ENCODE measurements around the gene SLC2A5.

The SLC2A5 gene, protein sequence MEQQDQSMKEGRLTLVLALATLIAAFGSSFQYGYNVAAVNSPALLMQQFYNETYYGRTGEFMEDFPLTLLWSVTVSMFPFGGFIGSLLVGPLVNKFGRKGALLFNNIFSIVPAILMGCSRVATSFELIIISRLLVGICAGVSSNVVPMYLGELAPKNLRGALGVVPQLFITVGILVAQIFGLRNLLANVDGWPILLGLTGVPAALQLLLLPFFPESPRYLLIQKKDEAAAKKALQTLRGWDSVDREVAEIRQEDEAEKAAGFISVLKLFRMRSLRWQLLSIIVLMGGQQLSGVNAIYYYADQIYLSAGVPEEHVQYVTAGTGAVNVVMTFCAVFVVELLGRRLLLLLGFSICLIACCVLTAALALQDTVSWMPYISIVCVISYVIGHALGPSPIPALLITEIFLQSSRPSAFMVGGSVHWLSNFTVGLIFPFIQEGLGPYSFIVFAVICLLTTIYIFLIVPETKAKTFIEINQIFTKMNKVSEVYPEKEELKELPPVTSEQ

GRCh38 chr1:9069326-9070100, at the start of gene SLC2A5:
Gene SLC2A5, minus strand, starts transcription at chr1:9069635. Its CDS starts 99 bp downstream, at chr1:9069536.
- H3K4me1 Mint-ChIP-seq: peaks cover 76% of the 10 kb centered on the region
- peaks cover 4% of the 10 kb centered on the region for H3K36me3 Mint-ChIP-seq (ENCODE audit: low read depth)

GRCh38 chr1:9118186-9118585, 48.8 kb upstream of the SLC2A5 start:
- H3K4me1 Mint-ChIP-seq: peaks cover 29% of the 10 kb centered on the region
- H3K27ac Mint-ChIP-seq: no peak overlapping the region
- H3K27me3 Mint-ChIP-seq (ENCODE audit: low read depth, poor library complexity): peaks cover 3% of the 10 kb centered on the region

More at GRCh38 chr1:9069326-9070100, at the start of gene SLC2A5:
- peaks cover 20% of the 10 kb centered on the region for H3K9me3 Mint-ChIP-seq
- TF ChIP-seq CTCF (IDR thresholded peaks at IDR 0.05): no peak
- H3K27me3 Mint-ChIP-seq (ENCODE audit: low read depth, poor library complexity): peaks cover 13% of the 10 kb centered on the region
- peak within 1 kb of the TSS; percentile 5 for H3K4me3 Mint-ChIP-seq
- DNase-seq: no peak
- H3K27ac Mint-ChIP-seq: peak within 1 kb of the TSS; percentile 78

DNA sequence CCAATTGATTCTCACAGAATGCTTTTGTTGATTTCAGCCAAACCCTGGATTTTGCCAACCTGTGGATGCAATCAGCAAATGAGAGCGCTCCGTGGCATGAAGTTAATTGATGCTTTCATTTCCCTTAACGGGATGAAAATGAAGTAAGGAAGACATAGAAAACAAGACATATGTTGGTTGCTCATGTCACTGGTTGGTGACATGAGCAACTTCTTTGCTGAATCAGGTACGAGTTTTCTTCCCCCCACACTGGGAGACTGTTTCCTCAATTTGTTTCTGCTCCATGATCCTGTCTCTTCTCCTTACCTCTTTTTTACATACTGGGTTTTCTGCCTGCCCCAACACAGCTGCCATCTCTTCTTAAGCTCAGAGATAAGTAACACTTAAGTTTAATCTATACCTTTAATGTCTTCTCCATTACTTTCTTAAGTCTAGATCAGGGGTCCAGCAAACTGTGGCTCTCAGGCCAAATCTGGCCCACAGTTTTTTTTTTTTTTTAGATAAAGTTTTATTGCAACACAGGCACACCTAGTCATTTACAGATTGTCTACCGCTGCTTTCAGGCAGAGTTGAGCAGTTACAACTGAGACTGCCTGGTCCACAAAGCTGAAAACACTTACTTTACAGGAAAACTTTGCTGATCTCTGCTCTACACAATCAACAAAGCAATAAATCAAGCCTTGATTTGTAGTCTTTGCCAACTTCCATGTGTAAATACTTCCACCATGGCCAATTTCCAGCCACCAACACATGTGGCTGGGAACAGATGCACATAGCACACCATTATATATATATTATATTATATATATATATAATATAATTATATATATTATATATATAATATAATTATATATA, 46.1 kb upstream of the SLC2A5 start:
- no peak for TF ChIP-seq CTCF (IDR thresholded peaks at IDR 0.05)

More at GRCh38 chr1:9118186-9118585, 48.8 kb upstream of the SLC2A5 start:
- DNase-seq: no peak
- no peak overlapping the region for H3K4me3 Mint-ChIP-seq
- no peaks in the 10 kb centered on the region for H3K36me3 Mint-ChIP-seq (ENCODE audit: low read depth)
- TF ChIP-seq CTCF (IDR thresholded peaks at IDR 0.05): no peak
- H3K9me3 Mint-ChIP-seq: no peaks in the 10 kb centered on the region

DNA sequence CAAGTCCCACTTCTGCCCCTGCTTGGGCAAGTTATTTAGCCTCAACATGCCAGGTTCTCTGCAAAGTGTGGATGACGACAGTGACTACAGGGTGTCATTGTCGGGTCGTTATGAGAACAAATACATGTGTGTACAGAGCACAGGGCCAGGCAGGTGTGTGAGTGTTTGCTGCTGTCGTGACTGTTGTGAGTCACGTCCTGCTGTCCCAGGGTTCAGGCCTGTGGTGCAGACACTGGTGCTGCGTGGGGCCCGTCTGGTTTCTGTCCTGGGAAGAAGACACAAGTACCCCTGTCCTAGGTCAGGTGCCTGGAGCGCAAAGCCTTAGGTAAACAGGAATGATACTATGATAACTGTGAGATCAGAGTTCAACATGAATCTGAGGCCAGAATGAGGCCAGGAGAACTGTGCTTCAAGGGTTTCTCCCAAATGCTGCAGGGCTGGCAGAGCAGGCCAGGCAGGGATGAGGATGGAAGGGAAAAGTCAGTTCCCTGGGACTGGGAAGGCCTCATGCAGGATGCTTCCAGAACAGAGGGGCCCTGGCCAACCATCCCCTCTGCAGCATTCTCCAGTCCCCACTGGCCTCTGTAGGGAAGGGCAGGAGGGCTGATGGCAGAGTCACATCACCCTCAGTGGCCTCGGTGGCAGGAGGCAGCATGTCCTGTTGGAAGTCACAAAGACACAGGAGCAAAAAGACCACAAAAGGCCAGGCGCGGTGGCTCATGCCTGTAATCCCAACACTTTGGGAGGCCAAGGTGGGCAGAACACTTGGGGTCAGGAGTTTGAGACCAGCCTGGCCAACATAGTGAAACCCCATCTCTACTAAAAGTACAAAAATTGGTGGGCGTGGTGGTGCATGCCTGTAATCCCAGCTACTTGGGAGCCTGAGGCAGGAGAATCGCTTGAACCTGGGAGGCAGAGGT, 43.8 kb upstream of the SLC2A5 start:
- H3K36me3 Mint-ChIP-seq (ENCODE audit: low read depth): no peaks in the 10 kb centered on the region
- H3K4me1 Mint-ChIP-seq: peaks cover 15% of the 10 kb centered on the region
- no peak overlapping the region for H3K4me3 Mint-ChIP-seq
- no peak overlapping the region for H3K27ac Mint-ChIP-seq
- H3K9me3 Mint-ChIP-seq: no peaks in the 10 kb centered on the region
- DNase-seq: no peak
- no peak for TF ChIP-seq CTCF (IDR thresholded peaks at IDR 0.05)
- H3K27me3 Mint-ChIP-seq (ENCODE audit: low read depth, poor library complexity): peaks cover 12% of the 10 kb centered on the region

More for the DNA sequence above, 46.1 kb upstream of the SLC2A5 start:
- no peak for DNase-seq
- H3K27ac Mint-ChIP-seq: no peak overlapping the region
- no peak overlapping the region for H3K4me3 Mint-ChIP-seq
- peaks cover 6% of the 10 kb centered on the region for H3K27me3 Mint-ChIP-seq (ENCODE audit: low read depth, poor library complexity)
- H3K36me3 Mint-ChIP-seq (ENCODE audit: low read depth): no peaks in the 10 kb centered on the region
- no peaks in the 10 kb centered on the region for H3K9me3 Mint-ChIP-seq
- peaks cover 21% of the 10 kb centered on the region for H3K4me1 Mint-ChIP-seq

- no peak for TF ChIP-seq CTCF (IDR thresholded peaks at IDR 0.05)
Observed at GRCh38 chr1:9111957-9112356, 42.5 kb upstream of the SLC2A5 start.

More at GRCh38 chr1:9111957-9112356, 42.5 kb upstream of the SLC2A5 start:
- Mint-ChIP-seq H3K4me1 (peaks cover 17% of the 10 kb centered on the region), H3K36me3 (ENCODE audit: low read depth) (no peaks in the 10 kb centered on the region), H3K27me3 (ENCODE audit: low read depth, poor library complexity) (peaks cover 14% of the 10 kb centered on the region), H3K27ac (no peak overlapping the region), H3K9me3 (no peaks in the 10 kb centered on the region), H3K4me3 (no peak overlapping the region)
- no peak for DNase-seq
